SK-N-SH treated with all-trans-retinoic acid at 6 μM for 48 hours (cell line): ENCODE measurements around the gene CD151.

Source experiments
- ATAC-seq: fragments of 200-7000 bp; cut with Tn5 transposase; 3 replicates; pipeline ENCODE4 v1.9.1; 2020; ENCODE audit warnings: mild to moderate bottlenecking, moderate library complexity
- ARNTL ChIP-seq: fragments of 450-650 bp; formaldehyde crosslinking; IDR thresholded peaks from 2 replicates; pipeline ENCODE4 v1.5.0; 2020; ENCODE audit warnings: low read depth, mild to moderate bottlenecking, moderate library complexity, borderline replicate concordance
- CREB5 ChIP-seq: fragments of 250-450 bp; sonication (Bioruptor Pico); IDR thresholded peaks from 2 replicates; pipeline ENCODE4 v1.5.1; 2020; ENCODE audit warnings: low read depth, mild to moderate bottlenecking, moderate library complexity
- ESRRG ChIP-seq: fragments of 250-450 bp; sonication (Bioruptor Pico); IDR thresholded peaks from 2 replicates; pipeline ENCODE4 v1.6.1; 2021; ENCODE audit warnings: mild to moderate bottlenecking
- GLIS3 ChIP-seq: fragments of 250-450 bp; sonication (Bioruptor Pico); IDR thresholded peaks from 2 replicates; pipeline ENCODE4 v1.5.0; 2020; ENCODE audit warnings: mild to moderate bottlenecking, moderate library complexity
- ISL1 ChIP-seq: fragments of 250-450 bp; sonication (Bioruptor Pico); IDR thresholded peaks from 2 replicates; pipeline ENCODE4 v2.1.2; 2022; ENCODE audit warnings: mild to moderate bottlenecking, moderate library complexity
- OSR1 ChIP-seq: fragments of 250-450 bp; sonication (Bioruptor Pico); IDR thresholded peaks from 2 replicates; pipeline ENCODE4 v1.8.0; 2022; ENCODE audit warnings: moderate library complexity, mild to moderate bottlenecking, inconsistent platforms
- PATZ1 ChIP-seq: fragments of 250-450 bp; sonication (Bioruptor Pico); IDR thresholded peaks from 2 replicates; pipeline ENCODE4 v1.8.0; 2020; ENCODE audit warnings: mild to moderate bottlenecking, moderate library complexity, borderline replicate concordance
- POU6F1 ChIP-seq: fragments of 250-450 bp; sonication (Bioruptor Pico); IDR thresholded peaks from 2 replicates; pipeline ENCODE4 v1.8.0; 2021; ENCODE audit warnings: low read depth, mild to moderate bottlenecking, moderate library complexity, borderline replicate concordance
- PPARA ChIP-seq: fragments of 250-450 bp; sonication (Bioruptor Pico); IDR thresholded peaks from 2 replicates; pipeline ENCODE4 v1.5.0; 2020; ENCODE audit warnings: mild to moderate bottlenecking, borderline replicate concordance
- RARB ChIP-seq: fragments of 250-450 bp; sonication (Bioruptor Pico); IDR thresholded peaks from 2 replicates; pipeline ENCODE4 v1.8.0; 2021; ENCODE audit warnings: mild to moderate bottlenecking, moderate library complexity
- SNAI2 ChIP-seq: fragments of 250-450 bp; sonication (Bioruptor Pico); IDR thresholded peaks from 2 replicates; pipeline ENCODE4 v1.5.0; 2020; ENCODE audit warnings: mild to moderate bottlenecking, moderate library complexity
- TCF4 ChIP-seq: fragments of 250-450 bp; sonication (Bioruptor Pico); IDR thresholded peaks from 2 replicates; pipeline ENCODE4 v1.8.0; 2021; ENCODE audit warnings: mild to moderate bottlenecking, moderate library complexity, borderline replicate concordance
- TOX ChIP-seq: fragments of 250-450 bp; sonication (Bioruptor Pico); IDR thresholded peaks from 2 replicates; pipeline ENCODE4 v1.8.0; 2021; ENCODE audit warnings: mild to moderate bottlenecking, moderate library complexity, borderline replicate concordance
- ZC3H10 ChIP-seq: fragments of 250-450 bp; sonication (Bioruptor Pico); IDR thresholded peaks from 2 replicates; pipeline ENCODE4 v1.5.1; 2021; ENCODE audit warnings: mild to moderate bottlenecking, moderate library complexity
- ZFP3 ChIP-seq: fragments of 250-450 bp; sonication (Bioruptor Pico); IDR thresholded peaks from 2 replicates; pipeline ENCODE4 v1.5.0; 2020; ENCODE audit warnings: mild to moderate bottlenecking, moderate library complexity
- ZFP30 ChIP-seq: fragments of 450-650 bp; formaldehyde crosslinking; IDR thresholded peaks from 2 replicates; pipeline ENCODE4 v1.5.0; 2022; ENCODE audit warnings: mild to moderate bottlenecking, moderate library complexity
- ZNF565 ChIP-seq: fragments of 450-650 bp; formaldehyde crosslinking; conservative IDR thresholded peaks from 2 replicates; pipeline ENCODE4 v1.5.0; 2020; ENCODE audit warnings: low read depth, mild to moderate bottlenecking, moderate library complexity
- ZNF70 ChIP-seq: fragments of 450-650 bp; formaldehyde crosslinking; IDR thresholded peaks from 2 replicates; pipeline ENCODE4 v1.5.0; 2020; ENCODE audit warnings: mild to moderate bottlenecking, moderate library complexity
- ZNF8 ChIP-seq: fragments of 450-650 bp; formaldehyde crosslinking; IDR thresholded peaks from 2 replicates; pipeline ENCODE4 v1.5.0; 2020; ENCODE audit warnings: mild to moderate bottlenecking, moderate library complexity
- TF ChIP-seq, protein P1 (sequence below): fragments of 250-450 bp; sonication (Bioruptor Pico); IDR thresholded peaks from 2 replicates; pipeline ENCODE4 v1.5.0; 2020; ENCODE audit warnings: mild to moderate bottlenecking, moderate library complexity
- TF ChIP-seq, protein P2 (sequence below): fragments of 250-450 bp; sonication (Bioruptor Pico); IDR thresholded peaks from 2 replicates; pipeline ENCODE4 v1.5.1; 2021; ENCODE audit warnings: mild to moderate bottlenecking, moderate library complexity

Gene CD151

GRCh38 chr11:836700-837099 is 3.9 kb downstream of the CD151 start:
- ATAC-seq: no peak
- TF ChIP-seq OSR1 (CRISPR knock-in tag) (no peak), POU6F1 (CRISPR knock-in tag) (no peak), ZNF70 (CRISPR knock-in tag) (no peak), GLIS3 (no peak), TOX (CRISPR knock-in tag) (no peak), ZNF565 (CRISPR knock-in tag) (no peak), ARNTL (no peak), CREB5 (CRISPR knock-in tag) (no peak), ZFP30 (CRISPR knock-in tag) (no peak), ZFP3 (CRISPR knock-in tag) (no peak), ESRRG (no peak), ISL1 (no peak)
- TF ChIP-seq, protein P1, sequence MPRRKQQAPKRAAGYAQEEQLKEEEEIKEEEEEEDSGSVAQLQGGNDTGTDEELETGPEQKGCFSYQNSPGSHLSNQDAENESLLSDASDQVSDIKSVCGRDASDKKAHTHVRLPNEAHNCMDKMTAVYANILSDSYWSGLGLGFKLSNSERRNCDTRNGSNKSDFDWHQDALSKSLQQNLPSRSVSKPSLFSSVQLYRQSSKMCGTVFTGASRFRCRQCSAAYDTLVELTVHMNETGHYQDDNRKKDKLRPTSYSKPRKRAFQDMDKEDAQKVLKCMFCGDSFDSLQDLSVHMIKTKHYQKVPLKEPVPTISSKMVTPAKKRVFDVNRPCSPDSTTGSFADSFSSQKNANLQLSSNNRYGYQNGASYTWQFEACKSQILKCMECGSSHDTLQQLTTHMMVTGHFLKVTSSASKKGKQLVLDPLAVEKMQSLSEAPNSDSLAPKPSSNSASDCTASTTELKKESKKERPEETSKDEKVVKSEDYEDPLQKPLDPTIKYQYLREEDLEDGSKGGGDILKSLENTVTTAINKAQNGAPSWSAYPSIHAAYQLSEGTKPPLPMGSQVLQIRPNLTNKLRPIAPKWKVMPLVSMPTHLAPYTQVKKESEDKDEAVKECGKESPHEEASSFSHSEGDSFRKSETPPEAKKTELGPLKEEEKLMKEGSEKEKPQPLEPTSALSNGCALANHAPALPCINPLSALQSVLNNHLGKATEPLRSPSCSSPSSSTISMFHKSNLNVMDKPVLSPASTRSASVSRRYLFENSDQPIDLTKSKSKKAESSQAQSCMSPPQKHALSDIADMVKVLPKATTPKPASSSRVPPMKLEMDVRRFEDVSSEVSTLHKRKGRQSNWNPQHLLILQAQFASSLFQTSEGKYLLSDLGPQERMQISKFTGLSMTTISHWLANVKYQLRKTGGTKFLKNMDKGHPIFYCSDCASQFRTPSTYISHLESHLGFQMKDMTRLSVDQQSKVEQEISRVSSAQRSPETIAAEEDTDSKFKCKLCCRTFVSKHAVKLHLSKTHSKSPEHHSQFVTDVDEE (CRISPR knock-in tag): no peak

GRCh38 chr11:837189-837989 is 4.6 kb downstream of the CD151 start:
- TF ChIP-seq ZC3H10 (CRISPR knock-in tag) (no peak), ZNF8 (CRISPR knock-in tag) (no peak), ZNF70 (CRISPR knock-in tag) (no peak), RARB (CRISPR knock-in tag) (no peak), OSR1 (CRISPR knock-in tag) (no peak), PATZ1 (CRISPR knock-in tag) (no peak), TOX (CRISPR knock-in tag) (no peak), SNAI2 (CRISPR knock-in tag) (no peak), PPARA (CRISPR knock-in tag) (no peak), POU6F1 (CRISPR knock-in tag) (no peak), ESRRG (no peak), TCF4 (no peak), ZFP3 (CRISPR knock-in tag) (no peak), ARNTL (no peak), ZNF565 (CRISPR knock-in tag) (no peak), ISL1 (no peak), ZFP30 (CRISPR knock-in tag) (no peak)
- TF ChIP-seq, protein P2, sequence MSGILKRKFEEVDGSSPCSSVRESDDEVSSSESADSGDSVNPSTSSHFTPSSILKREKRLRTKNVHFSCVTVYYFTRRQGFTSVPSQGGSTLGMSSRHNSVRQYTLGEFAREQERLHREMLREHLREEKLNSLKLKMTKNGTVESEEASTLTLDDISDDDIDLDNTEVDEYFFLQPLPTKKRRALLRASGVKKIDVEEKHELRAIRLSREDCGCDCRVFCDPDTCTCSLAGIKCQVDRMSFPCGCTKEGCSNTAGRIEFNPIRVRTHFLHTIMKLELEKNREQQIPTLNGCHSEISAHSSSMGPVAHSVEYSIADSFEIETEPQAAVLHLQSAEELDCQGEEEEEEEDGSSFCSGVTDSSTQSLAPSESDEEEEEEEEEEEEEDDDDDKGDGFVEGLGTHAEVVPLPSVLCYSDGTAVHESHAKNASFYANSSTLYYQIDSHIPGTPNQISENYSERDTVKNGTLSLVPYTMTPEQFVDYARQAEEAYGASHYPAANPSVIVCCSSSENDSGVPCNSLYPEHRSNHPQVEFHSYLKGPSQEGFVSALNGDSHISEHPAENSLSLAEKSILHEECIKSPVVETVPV (CRISPR knock-in tag): no peak
- no peak for ATAC-seq
